Measurements from ENCODE around the gene GUCY1A1.

Gene GUCY1A1

DNA sequence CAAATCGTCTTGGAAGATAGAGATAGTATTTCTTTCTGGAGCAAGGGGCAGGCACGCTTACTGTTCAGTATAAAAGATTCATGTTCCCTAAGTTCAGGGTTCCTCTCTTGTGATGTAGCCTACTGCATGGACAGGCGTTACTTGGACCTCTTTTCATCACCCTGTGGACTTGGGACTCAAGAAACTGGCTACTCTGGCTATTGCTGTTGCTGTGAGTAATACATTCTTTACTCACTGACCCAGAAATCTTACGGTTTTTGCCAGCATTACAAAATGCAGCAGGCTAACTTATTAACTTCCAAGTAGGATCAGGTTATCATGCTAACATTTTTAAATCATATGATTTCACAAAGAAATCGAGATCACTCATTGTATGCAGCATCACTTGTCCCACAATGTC lies 79.3 kb downstream of the GUCY1A1 start:
- DNase-seq: no peak

DNA sequence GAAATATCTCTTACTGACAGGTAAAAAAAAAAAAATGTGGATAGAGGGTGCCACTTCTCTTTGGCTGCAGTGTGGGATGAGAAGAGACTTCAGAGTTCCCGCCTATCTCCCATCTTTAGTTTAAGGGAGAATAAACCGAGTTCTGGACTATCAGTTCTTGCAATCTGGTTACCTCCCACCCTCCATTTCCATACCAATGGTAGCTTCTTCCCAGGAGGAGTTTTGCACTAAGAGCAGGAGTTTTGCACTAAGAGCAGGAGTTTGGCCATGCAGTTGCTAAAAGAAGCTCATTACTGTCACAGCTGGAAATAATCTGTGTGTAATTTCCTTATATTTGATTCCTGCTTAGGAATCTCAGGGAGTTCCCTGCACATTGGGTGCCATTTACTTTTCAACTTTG lies 81.4 kb downstream of the GUCY1A1 start:
- DNase-seq: no peak

DNA sequence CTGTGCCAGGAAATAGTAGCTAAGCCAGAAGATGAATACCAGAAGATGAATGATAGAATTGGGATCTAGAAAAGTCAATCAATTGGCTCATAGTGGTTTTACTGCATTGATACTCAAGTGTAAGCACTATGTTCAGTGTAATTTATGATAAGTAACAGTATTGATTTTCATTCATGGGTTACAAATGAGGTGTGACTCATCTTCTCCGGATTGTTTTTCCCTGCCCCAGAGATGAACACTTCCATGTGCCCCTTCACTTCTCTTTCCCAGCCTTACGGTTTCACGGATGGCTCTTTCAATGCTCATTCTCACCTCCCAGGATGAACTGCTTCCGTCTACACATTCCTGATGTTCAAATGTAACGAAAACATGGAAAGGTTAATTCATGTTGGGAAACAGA lies 82.4 kb downstream of the GUCY1A1 start:
- no peak for DNase-seq

DNA sequence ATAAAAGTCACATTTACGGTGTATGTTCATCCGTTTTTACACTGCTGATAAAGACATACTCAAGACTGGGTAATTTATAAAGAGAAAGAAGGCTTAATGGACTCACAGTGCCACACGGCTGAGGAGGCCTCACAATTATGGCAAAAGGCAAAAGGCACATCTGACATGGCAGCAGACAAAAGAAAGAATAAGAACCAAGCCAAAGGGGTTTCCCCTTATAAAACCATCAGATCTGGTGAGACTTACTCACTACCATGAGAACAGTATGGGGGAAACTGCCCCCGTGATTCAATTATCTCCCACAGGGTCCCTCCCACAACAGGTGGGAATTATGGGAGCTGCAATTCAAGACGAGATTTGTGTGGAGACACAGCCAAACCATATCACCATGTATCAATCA lies 84.9 kb downstream of the GUCY1A1 start:
- no peak for DNase-seq

DNA sequence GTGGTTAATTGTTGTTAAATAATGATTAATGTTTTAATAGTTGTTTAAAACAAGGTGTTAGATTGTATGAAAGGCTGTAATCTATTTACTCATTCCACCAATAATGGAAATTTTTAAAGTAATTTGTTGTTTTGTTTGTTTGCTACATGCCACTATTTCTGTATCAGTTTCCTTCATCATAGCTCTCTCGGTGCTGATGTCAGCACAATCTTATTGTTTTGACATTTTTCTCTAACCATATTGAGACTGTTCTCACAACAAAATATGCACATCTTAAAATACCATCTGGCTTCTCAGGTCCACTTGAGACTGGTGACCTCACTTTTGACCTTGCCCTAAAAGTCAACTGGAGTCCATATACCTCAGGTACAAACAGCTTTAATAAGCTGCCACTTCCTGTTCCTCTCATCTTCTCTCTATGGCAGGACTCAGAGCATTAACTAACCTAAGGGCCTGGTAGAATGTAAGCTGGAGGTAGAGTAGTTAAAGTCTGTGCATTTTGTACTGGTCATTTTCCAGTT lies 91.2 kb downstream of the GUCY1A1 start:
- no peak for DNase-seq

DNA sequence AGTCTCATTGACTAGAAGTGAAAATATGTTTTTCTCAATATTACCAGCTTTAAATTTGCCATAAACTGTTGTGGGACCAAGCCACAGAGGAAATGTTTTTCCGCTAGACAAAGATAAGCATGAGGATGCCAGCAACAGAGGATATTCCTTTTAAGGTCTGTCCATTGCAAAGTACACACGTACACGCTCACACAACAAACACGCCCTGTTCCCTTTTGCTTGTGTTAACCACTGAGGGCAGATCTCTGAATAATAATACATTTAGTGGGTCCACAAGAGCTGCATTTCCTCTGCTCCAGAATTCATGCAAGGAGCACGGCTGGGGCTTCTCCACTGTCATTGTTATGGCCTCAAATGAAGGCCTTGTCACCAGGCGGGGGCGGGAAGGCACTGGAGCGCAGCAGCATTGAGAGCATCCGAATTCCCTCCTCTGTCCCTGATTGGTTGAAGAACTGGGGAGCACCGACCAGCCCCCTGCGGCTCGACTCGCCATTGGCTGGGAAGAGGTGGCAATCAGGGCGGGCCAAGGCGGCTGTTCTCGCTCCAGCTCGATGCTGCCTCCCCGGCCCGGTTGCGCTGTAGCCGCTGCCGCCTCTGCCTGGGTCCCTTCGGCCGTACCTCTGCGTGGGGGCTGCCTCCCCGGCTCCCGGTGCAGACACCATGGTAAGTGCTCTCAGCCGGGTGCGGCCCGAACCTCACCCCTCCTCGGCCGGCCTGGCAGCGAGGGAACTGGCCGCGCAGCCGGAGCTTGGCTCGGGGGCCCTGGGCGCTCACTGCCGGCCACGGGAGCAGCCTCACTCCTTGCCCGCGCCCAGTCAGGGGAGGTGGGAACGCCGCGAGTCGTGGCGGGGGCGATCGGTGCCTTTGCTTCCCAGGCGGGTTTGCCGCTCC lies 92.1 kb downstream of the GUCY1A1 start, which contains the start of gene GUCY1B1:
Gene GUCY1B1, plus strand, starts transcription at position 541 of the 891 bp plus-strand sequence. Its CDS starts 120 bp downstream, at position 661.
- DNase-seq: peak; percentile 90 to 95 (median 94)

DNA sequence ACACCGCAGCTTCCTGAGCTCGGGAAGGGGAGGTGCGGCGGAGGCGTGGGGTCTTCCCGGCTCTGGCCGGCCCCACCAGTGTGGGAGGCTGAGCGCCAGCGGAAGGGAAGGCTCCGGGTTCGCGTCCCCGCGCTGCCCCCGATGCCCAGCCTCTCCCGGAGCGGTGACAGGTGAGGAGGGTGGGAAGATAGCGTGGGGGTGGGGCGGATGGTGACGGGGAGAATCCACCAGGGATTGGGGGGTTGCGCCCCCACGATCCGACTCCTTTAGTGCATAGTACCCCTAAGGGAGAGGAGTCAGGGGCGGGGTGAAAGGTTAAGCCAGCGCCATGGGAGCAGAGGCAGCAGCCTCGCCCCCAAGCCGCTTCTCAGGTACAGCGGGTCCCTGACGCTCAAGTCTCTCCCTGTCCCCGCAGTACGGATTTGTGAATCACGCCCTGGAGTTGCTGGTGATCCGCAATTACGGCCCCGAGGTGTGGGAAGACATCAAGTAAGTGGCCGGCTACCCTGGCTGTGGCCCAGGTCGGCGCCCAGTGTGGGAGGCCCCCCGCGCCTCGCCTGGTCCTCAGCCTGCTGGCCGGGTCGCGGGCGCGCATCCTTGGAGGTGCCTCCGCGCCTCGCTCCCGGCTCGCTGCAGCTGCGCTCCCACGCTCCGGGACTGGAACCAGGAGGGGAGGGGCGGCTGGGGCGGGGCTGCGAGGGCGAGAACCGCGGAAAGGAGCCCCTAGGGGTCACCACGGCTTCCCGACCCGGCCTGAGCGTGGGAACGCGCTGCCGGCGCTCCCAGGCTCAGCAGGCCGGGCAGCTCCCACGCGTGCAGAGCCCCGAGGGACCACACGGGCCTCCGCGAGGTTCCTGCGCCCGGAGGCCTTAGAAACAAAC lies 93.0 kb downstream of the GUCY1A1 start:
- DNase-seq: peak; percentile 13 to 45 (median 24)

DNA sequence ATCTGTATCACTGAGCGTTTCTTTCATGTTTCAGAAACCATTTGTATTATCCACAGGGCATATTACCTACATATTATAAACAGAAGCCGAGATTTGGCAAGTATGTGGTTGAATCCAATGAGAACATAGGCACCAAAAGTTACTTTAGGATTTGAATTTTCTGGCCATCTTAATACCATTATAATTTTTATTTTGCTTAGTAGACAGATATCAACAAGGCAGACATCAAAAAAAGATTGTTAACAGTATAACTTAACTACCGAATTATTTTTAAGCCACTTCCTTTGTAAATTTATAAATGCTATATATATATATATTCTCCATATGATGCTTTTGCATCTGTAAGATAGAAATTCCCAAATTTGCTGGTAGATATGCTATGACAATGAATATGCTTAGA lies 94.4 kb downstream of the GUCY1A1 start:
- DNase-seq: no peak

DNA sequence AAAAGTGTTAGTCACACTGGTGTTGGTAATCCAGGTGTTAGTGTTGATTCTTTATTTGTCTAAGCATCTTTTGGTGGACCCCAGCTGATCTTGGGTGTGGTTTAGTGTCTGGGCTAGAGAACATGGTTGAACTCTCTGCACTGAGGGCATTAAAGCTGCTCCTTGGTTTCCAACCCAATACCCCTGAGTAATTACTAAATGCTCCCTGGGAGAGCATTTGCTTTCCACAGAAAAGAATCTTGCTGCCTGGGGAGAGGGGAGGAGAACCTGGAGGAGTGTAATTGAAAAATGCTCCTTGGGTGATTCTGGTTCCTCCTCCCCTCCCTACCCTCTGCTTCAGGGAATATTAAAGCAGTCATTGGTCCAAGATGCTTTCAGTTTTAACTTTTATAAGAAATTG lies 95.3 kb downstream of the GUCY1A1 start:
- DNase-seq: no peak

DNA sequence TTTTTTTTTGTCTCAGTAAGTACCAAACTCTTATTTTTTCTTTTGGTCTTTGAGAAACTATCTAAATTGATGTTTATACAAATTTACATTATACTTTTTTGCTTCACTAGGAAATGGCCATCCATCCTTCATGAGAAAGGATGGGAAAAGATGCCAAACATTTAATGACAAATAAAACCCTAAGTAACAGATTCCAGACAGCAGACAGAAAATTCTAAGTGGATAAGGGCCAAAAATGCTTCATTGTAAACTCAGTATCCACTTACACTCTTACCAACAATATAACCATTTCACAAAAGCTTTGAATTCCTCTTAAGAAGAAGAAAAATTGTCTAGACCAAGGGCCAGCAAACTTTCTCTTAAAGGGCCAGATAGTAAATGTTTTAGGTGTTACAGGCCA lies 95.7 kb downstream of the GUCY1A1 start:
- no peak for DNase-seq

DNA sequence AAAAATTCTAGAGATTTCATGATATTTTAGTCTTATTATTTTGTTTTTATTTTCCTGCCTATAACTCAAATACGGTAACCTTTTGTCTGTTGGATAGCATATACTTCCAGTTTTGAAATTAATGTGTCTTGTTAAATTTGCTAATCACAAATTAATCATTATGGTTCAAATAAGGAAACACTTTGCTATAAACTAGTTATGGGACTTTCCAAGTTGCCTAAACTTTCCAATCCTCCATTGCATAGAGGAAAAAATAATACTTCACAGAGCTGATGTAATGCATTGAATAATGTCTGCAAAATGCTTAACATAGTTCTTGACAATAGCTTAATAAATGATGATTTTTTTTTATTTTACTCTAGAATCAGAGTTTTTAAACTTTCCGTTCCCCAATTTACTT lies 96.9 kb downstream of the GUCY1A1 start:
- DNase-seq: peak in 2 of 4 experiments; percentile 10

DNA sequence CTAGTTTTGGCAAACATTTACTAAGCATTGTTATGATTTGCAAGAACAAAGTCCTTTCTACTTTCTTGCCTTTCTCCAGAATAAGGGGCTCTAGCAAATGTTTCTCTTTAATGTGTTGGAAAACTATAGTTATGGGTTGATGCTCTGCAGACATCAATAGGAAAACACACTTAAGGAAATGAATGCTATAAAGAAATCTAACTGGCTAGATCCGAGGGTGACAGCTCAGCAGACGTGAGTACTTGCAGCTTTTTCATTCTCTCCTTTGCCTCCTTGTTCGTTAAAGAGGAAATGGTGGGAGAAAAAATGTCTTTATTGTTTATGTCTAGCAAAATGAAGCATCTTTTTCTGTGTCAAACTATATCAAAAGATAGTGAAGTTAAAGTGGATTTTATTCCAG lies 98.5 kb downstream of the GUCY1A1 start:
- DNase-seq: no peak

DNA sequence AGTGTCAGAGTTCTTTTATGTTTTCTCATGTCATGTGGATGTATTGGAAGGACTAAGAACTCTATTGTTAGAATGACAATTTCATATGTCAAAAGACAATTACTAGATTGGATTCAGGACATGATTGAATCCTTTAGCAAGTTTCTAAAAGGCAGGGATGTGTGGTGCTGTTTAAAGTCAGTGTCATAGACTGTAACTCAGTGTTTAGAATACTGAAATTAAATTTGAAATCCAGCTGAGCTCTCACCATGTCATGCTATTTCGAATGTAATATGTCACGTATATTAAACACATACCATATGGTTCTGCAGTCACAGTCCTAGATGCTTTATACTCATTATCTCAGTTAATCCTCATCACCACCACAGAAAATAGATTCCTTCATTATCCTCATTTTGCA lies 100.0 kb downstream of the GUCY1A1 start:
- no peak for DNase-seq

DNA sequence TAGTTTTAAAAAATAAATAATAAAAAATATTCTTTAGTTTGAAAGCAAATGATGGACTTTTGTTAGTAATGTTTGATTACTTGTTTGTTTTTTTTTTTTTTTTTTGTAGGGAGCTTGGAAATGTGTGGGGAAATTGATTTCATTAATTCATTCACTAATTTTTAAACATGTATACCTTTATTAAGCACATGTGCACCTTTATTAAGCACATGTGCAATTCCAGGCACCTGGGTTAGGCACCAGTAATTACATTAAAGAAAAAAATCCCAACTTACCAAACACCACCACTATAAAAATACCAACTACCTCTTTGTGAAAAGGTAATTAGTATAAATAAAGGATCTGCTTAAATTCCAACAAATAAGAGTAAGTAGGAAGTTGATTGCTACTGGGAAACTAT lies 101.7 kb downstream of the GUCY1A1 start:
- no peak for DNase-seq

DNA sequence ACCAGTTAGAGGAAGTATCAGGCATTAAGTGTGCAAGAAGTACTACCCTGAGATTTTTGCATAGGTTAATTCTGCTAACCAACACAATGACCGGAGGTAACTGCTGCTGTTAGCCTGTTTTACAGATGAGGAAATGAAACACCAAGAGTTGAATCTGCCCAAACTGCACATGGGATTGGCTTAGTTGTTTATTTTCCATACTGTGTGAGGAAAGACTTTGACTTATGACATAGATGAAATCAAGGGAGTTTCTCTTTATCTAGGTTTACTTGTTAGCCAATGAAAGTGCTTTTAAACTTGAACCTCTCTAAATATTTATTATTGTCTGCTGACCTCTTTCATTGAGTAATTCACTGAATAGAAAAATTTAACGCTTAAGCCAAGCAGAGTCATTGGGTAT lies 102.4 kb downstream of the GUCY1A1 start:
- peak; percentile 41 to 75 (median 56) for DNase-seq

DNA sequence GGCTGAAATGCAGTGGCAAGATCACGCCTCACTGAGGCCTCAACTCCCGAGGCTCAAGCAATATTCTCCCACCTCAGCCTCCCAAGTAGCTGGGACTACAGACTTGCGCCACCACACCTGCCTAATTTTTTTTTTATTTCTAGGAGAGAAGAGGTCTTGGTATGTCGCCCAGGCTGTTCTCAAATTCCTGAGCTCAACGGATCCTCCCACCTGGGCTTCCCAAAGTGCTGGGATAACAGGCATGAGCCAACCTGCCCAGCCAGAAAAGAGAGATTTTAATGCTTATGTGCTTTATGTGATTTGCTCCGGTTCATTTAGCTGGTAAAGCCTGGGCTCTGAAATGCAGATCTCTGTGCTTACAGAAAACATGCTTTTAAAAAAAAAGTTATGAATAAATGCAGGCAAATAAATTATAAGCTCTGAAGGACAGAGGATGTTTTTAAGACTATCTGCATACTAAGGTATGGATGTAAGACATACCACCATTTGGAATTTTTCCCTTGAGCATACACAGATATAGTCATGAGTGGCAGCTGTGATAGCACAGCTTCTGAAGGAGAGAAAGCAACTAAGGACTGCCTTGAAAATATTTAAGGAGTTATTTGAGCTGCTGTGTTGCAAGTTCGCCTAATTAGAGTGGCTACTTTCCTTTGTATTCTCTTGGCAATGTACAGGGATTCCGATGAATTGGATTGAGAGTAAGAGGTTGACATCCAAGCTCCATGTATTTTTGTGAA lies 106.0 kb downstream of the GUCY1A1 start:
- no peak for DNase-seq

DNA sequence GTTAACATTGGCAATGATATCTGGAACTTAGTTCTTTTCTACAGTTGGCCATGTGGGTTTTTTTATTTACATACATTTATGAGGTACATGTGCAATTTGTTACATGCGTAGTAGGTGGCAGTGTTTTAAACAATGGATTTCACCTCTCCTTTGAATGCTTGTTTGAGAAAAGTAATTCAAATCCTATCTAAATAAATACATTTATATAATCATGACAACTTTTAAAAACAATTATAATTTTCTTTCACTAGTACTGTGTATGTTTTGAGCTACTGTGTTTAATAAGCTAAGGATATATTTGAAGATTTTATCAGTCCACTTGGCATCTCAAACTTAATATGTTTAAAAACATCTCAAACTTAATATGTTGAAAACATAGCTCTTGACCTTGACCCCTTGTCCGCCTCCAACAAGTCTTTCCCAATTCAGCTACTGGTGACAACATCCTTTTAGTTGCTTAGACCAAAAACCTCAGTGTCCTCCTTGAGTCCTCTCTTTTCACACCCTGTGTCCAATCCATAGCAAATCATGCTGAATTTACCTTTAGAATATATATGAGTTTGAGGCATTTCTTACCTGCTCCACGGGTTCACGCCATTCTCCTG lies 106.7 kb downstream of the GUCY1A1 start:
- no peak for DNase-seq

DNA sequence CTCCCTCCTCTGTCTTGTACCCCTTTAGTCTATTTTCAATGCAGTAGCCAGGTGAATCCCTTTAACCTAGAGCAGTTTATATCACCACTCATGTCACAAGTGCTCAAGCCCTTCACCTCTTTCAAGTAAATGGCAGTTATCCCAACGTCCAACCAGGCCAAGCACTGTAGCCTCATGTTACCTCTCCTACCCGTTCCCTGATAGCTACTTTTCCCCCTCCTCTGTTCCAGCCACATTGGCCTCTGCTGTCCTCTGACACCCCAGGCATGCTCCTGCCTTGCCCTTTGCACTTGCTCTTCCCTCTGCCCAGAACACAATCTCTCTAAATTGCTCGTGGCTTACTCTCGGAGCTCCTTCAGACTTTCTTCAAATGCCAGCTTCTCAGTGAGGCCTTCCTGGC lies 107.4 kb downstream of the GUCY1A1 start:
- no peak for DNase-seq

DNA sequence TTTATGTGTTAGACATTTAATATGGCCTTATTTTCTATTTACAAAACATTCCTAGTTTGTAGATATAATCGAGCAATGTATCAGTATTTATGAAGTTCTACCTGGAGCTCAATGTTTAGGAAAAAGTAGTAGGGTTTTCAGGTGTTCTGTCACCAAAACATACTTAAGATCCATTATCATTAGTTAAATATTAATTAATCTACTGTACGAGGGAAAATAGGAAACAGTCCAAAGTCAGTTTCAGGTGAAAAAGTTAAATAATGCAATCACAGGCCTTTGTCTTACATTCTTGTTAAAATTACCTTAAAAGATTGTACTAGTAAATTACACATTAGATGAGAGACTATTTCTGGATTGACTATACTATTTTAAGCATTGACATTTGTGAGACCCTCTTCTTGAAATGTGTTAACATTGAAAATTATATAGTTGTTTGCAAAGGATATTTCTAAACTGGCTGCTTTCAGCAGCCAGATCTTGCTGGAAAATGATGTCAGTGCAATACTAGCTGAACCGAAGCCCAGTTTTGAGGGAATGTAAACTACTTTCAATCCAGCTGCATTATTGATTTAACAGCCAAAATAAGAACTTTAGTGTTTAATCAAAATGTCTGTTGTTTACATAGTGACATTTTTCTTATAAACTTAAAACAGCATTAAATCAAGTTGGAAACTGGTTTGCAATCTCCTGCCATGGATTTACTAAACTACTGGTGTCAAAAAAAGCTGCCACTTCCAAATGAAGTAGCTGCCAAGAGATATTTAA lies 111.5 kb downstream of the GUCY1A1 start:
- no peak for DNase-seq

DNA sequence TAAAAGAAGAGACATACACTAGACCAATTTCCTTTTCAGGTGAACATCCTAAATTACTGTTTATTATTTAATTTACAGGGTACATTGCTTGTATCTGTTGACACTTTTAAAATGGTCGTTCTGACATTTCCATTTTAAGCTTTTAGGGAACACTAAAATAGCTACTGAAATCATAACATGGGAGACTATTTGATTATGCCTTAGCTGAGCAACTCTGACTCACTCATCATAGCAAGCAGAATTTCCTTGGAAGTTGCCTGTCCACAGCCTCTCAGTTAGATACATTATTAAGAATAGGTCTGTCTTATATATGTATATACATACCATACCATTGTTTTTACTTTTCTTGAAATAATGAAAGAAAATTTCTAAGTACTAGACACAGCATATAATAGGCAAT lies 114.1 kb downstream of the GUCY1A1 start:
- DNase-seq: no peak

DNA sequence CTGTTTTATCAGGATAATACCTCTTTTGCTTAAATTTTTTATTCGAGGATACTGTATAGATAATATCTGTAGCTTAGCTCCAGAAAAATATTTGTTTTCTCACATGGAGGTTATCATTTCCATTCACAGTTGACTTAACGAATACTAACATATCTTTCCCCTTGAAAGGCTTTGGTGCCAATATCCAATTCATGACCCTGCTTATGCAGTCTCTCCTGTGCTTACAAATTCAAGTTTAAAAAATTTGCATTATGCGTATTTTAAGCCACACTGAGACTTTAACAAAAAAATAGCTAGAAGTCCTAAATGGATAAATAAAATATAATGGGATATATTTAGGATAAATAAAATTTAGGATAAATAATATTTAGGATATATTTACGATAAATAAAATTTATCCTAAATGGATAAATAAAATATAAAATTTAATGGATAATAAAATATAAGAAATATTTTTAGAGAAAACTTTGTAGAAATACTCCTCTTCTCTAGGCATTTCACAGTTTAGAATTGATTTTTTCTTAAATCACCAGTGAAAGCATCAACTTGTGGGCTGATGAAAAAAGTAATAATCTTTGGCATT lies 114.7 kb downstream of the GUCY1A1 start:
- no peak for DNase-seq
